OCI-LY3 (cell line): ENCODE results near the gene RBBP9.

ENCODE experiments used
- EZH2phosphoT487 ChIP-seq: fragments of 200-600 bp; shearing (Covaris generic); IDR thresholded peaks from 2 replicates; pipeline ENCODE4 v1.6.1; 2018; ENCODE audit warnings: antibody characterized with exemption, mixed run types, low read depth
- TF ChIP-seq, protein P1 (sequence below): fragments of 200-600, 300-600 bp; sonication (generic); IDR thresholded peaks from 2 replicates; pipeline ENCODE4 v1.5.1; 2014; ENCODE audit warnings: antibody characterized with exemption, low read length, low read depth

DNA sequence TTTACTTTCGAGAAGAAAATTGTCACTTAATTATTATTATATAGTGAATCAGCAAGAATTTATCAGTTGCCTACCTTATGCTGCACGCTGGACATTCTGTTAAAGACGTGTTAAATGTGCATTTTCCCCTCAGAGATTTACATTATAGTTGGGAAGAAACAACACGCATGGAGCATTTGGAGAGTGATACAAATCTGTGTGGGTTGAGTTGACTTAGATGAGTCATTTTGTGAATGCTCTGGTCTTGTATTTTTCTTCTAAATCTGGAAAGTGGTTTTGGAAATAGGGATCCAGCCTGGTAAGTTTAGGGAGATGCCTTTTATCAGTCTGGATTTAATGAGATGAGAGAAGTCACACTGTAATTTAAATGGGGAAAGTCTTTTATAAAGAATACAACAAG, 46.2 kb upstream of the RBBP9 start:
- TF ChIP-seq, protein P1, sequence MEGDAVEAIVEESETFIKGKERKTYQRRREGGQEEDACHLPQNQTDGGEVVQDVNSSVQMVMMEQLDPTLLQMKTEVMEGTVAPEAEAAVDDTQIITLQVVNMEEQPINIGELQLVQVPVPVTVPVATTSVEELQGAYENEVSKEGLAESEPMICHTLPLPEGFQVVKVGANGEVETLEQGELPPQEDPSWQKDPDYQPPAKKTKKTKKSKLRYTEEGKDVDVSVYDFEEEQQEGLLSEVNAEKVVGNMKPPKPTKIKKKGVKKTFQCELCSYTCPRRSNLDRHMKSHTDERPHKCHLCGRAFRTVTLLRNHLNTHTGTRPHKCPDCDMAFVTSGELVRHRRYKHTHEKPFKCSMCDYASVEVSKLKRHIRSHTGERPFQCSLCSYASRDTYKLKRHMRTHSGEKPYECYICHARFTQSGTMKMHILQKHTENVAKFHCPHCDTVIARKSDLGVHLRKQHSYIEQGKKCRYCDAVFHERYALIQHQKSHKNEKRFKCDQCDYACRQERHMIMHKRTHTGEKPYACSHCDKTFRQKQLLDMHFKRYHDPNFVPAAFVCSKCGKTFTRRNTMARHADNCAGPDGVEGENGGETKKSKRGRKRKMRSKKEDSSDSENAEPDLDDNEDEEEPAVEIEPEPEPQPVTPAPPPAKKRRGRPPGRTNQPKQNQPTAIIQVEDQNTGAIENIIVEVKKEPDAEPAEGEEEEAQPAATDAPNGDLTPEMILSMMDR, result no peak
- no peak for TF ChIP-seq EZH2phosphoT487
